SU-DHL-6 (cell line): ENCODE data around the gene KIF5C.

Experiments used
- EZH2phosphoT487 ChIP-seq: fragments of 200-600 bp; sonication (generic), shearing (Covaris generic); conservative IDR thresholded peaks from 2 replicates; pipeline ENCODE4 v1.6.1; 2018; ENCODE audit warnings: mild to moderate bottlenecking, antibody characterized with exemption, low read length, moderate library complexity, mixed read lengths
- TF ChIP-seq, protein P1 (sequence below): fragments of 200-600 bp; sonication (generic); IDR thresholded peaks from one replicate; pipeline ENCODE4 v1.5.1; 2017; ENCODE audit warnings: antibody characterized with exemption, mild to moderate bottlenecking, low read length, moderate library complexity; ENCODE audit not compliant: insufficient read depth, poor library complexity, severe bottlenecking

- TF ChIP-seq EZH2phosphoT487 = no peak
- TF ChIP-seq, protein P1, sequence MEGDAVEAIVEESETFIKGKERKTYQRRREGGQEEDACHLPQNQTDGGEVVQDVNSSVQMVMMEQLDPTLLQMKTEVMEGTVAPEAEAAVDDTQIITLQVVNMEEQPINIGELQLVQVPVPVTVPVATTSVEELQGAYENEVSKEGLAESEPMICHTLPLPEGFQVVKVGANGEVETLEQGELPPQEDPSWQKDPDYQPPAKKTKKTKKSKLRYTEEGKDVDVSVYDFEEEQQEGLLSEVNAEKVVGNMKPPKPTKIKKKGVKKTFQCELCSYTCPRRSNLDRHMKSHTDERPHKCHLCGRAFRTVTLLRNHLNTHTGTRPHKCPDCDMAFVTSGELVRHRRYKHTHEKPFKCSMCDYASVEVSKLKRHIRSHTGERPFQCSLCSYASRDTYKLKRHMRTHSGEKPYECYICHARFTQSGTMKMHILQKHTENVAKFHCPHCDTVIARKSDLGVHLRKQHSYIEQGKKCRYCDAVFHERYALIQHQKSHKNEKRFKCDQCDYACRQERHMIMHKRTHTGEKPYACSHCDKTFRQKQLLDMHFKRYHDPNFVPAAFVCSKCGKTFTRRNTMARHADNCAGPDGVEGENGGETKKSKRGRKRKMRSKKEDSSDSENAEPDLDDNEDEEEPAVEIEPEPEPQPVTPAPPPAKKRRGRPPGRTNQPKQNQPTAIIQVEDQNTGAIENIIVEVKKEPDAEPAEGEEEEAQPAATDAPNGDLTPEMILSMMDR = no peak
Observed at GRCh38 chr2:148953426-148953825, 78.4 kb downstream of the KIF5C start.
